ENCODE results near the gene ELL.
A peak's percentile ranks its signal among the peaks of the same experiment; 100 is the strongest.

Gene ELL

DNA sequence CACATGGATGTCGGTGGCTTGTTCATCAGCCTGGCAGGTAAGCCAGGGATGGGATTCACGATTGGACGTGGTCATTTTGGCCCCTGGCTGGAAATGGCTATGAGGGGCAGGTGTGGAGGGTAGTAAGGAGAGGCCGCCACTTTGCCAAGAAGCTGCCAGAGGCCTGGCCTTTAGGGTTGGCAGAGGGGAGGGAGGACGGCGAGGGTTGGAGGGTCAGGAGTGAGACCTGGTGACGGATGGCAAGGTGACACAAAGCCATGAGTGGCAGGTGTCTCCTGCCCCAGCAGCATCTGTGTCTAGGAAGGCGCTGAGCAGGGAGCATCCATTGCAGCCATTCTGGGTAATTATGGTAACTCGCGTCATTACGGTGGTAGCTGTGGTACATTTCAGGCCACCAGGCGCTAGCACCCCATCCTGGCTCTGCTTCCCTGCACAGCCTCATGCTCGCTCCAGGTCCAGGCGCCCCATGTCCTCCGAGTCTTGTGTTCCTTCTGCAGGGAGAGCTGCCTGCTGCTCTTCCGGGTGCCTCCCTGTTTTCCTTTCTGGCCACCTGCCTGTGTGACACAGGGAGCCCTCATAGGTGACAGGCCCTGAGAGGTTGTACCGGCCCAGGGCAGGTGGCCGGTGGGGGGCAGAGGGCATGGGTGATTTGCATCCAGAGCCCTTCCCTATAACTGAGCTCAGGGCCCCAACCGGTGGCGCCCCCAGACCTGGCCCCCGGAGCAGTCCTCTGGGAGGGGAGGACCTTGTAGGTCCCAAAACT is 98.4 kb downstream of the ELL start:
- Histone ChIP-seq H3K36me3 (replicated peaks) (peaks cover 5% of the 10 kb centered on the region), H3K27me3 (replicated peaks) (no peaks in the 10 kb centered on the region), H3K27ac (no peak overlapping the region), H3K4me3 (ENCODE audit: low read depth, low read length) (no peak overlapping the region)
- in situ Hi-C loops (cut with HindIII; ENCODE audit: low pct_ligation_motif_present, low sequenced_read_pairs) = no loop called here
- DNase-seq = no peak
- TF ChIP-seq, protein P1, sequence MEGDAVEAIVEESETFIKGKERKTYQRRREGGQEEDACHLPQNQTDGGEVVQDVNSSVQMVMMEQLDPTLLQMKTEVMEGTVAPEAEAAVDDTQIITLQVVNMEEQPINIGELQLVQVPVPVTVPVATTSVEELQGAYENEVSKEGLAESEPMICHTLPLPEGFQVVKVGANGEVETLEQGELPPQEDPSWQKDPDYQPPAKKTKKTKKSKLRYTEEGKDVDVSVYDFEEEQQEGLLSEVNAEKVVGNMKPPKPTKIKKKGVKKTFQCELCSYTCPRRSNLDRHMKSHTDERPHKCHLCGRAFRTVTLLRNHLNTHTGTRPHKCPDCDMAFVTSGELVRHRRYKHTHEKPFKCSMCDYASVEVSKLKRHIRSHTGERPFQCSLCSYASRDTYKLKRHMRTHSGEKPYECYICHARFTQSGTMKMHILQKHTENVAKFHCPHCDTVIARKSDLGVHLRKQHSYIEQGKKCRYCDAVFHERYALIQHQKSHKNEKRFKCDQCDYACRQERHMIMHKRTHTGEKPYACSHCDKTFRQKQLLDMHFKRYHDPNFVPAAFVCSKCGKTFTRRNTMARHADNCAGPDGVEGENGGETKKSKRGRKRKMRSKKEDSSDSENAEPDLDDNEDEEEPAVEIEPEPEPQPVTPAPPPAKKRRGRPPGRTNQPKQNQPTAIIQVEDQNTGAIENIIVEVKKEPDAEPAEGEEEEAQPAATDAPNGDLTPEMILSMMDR (IDR thresholded peaks at IDR 0.05; ENCODE audit: low read depth, low read length, missing control alignments) = no peak

GRCh38 chr19:18422530-18423191 is 99.2 kb downstream of the ELL start:
- Histone ChIP-seq H3K36me3 (replicated peaks) (peaks cover 5% of the 10 kb centered on the region), H3K27ac (no peak overlapping the region), H3K4me3 (ENCODE audit: low read depth, low read length) (no peak overlapping the region), H3K27me3 (replicated peaks) (no peaks in the 10 kb centered on the region)
- TF ChIP-seq, protein P1 (IDR thresholded peaks at IDR 0.05; ENCODE audit: low read depth, low read length, missing control alignments) = no peak
- in situ Hi-C loops (cut with HindIII; ENCODE audit: low pct_ligation_motif_present, low sequenced_read_pairs) = no loop called here
- no peak for DNase-seq

- Histone ChIP-seq H3K36me3 (replicated peaks) (peaks cover 2% of the 10 kb centered on the region), H3K27me3 (replicated peaks) (no peaks in the 10 kb centered on the region), H3K4me3 (ENCODE audit: low read depth, low read length) (peak overlapping the region; percentile 74), H3K27ac (no peak overlapping the region)
- TF ChIP-seq, protein P1 (IDR thresholded peaks at IDR 0.05; ENCODE audit: low read depth, low read length, missing control alignments) = no peak
- in situ Hi-C loops (cut with HindIII; ENCODE audit: low pct_ligation_motif_present, low sequenced_read_pairs) = no loop called here
- DNase-seq = no peak
These were observed 100.4 kb downstream of the ELL start for GRCh38 chr19:18421371-18421959.

GRCh38 chr19:18420930-18421329 is 100.9 kb downstream of the ELL start:
- H3K36me3 ChIP-seq (replicated peaks) = peaks cover 2% of the 10 kb centered on the region
- H3K27ac ChIP-seq = no peak overlapping the region
- peak overlapping the region; percentile 74 for H3K4me3 ChIP-seq (ENCODE audit: low read depth, low read length)
- H3K27me3 ChIP-seq (replicated peaks) = no peaks in the 10 kb centered on the region
- in situ Hi-C loops (cut with HindIII; ENCODE audit: low pct_ligation_motif_present, low sequenced_read_pairs) = no loop called here
- TF ChIP-seq, protein P1 (IDR thresholded peaks at IDR 0.05; ENCODE audit: low read depth, low read length, missing control alignments) = no peak
- no peak for DNase-seq

GRCh38 chr19:18419699-18420460 is 102.0 kb downstream of the ELL start:
- Histone ChIP-seq H3K4me3 (ENCODE audit: low read depth, low read length) (peak overlapping the region; percentile 74), H3K36me3 (replicated peaks) (peaks cover 2% of the 10 kb centered on the region), H3K27ac (peak overlapping the region; percentile 44), H3K27me3 (replicated peaks) (no peaks in the 10 kb centered on the region)
- in situ Hi-C loops (cut with HindIII; ENCODE audit: low pct_ligation_motif_present, low sequenced_read_pairs) = no loop called here
- TF ChIP-seq, protein P1 (IDR thresholded peaks at IDR 0.05; ENCODE audit: low read depth, low read length, missing control alignments) = no peak
- DNase-seq = no peak

All from brain microvascular endothelial cell (primary cell).